Measurements from ENCODE around the gene IFT25. TPM values are rescaled to one million over a fixed set of nuclear protein-coding genes. Genes with fewer than 3 reads are reported as not detected.

Gene IFT25
- total RNA-seq, 1 donor from 2014 or later: 23.7 TPM

GRCh38 chr1:53919675-53920066, 25.8 kb downstream of the IFT25 start:
- Histone ChIP-seq H3K4me3 (no peak overlapping the region), H3K27me3 (ENCODE audit: low read depth) (no peaks in the 10 kb centered on the region), H3K4me1 (no peaks in the 10 kb centered on the region), H3K27ac (no peak overlapping the region), H3K36me3 (peaks cover 50% of the 10 kb centered on the region), H3K9me3 (no peaks in the 10 kb centered on the region)
- intact Hi-C loops (cut with DNase I): no loop called here
- no peak for ATAC-seq
- no peak for DNase-seq
- no peak for TF ChIP-seq CTCF (IDR thresholded peaks at IDR 0.05)

- no peaks in the 10 kb centered on the region for H3K4me1 ChIP-seq
- H3K27me3 ChIP-seq (ENCODE audit: low read depth): no peaks in the 10 kb centered on the region
- H3K4me3 ChIP-seq: no peak overlapping the region
- ATAC-seq (no peak), DNase-seq (no peak)
- no peak overlapping the region for H3K27ac ChIP-seq
- intact Hi-C loops (cut with DNase I): no loop called here
- no peaks in the 10 kb centered on the region for H3K9me3 ChIP-seq
- no peak for TF ChIP-seq CTCF (IDR thresholded peaks at IDR 0.05)
- peaks cover 50% of the 10 kb centered on the region for H3K36me3 ChIP-seq
Measured at GRCh38 chr1:53918343-53918742, 27.2 kb downstream of the IFT25 start.

- H3K27ac ChIP-seq: no peak overlapping the region
- H3K4me3 ChIP-seq: no peak overlapping the region
- no peak for ATAC-seq
- TF ChIP-seq CTCF (IDR thresholded peaks at IDR 0.05): no peak
- no peaks in the 10 kb centered on the region for H3K9me3 ChIP-seq
- no peak for DNase-seq
- H3K36me3 ChIP-seq: peaks cover 34% of the 10 kb centered on the region
- no peaks in the 10 kb centered on the region for H3K27me3 ChIP-seq (ENCODE audit: low read depth)
- no peaks in the 10 kb centered on the region for H3K4me1 ChIP-seq
- intact Hi-C loops (cut with DNase I): no loop called here
Measured at GRCh38 chr1:53913352-53914033, 32.0 kb downstream of the IFT25 start.

GRCh38 chr1:53911442-53911841, 34.1 kb downstream of the IFT25 start:
- ATAC-seq: no peak
- H3K4me1 ChIP-seq: no peaks in the 10 kb centered on the region

GRCh38 chr1:53909946-53910345, 35.6 kb downstream of the IFT25 start:
- no peak for TF ChIP-seq CTCF (IDR thresholded peaks at IDR 0.05)
- Histone ChIP-seq H3K36me3 (peaks cover 19% of the 10 kb centered on the region), H3K27me3 (ENCODE audit: low read depth) (no peaks in the 10 kb centered on the region), H3K4me3 (no peak overlapping the region), H3K27ac (no peak overlapping the region), H3K9me3 (no peaks in the 10 kb centered on the region), H3K4me1 (no peaks in the 10 kb centered on the region)
- DNase-seq: no peak
- intact Hi-C loops (cut with DNase I): no loop called here
- ATAC-seq: no peak

More at GRCh38 chr1:53911442-53911841, 34.1 kb downstream of the IFT25 start:
- Histone ChIP-seq H3K27me3 (ENCODE audit: low read depth) (no peaks in the 10 kb centered on the region), H3K36me3 (peaks cover 32% of the 10 kb centered on the region), H3K4me3 (no peak overlapping the region), H3K27ac (no peak overlapping the region), H3K9me3 (no peaks in the 10 kb centered on the region)
- DNase-seq: no peak
- intact Hi-C loops (cut with DNase I): no loop called here
- TF ChIP-seq CTCF (IDR thresholded peaks at IDR 0.05): no peak
